SU-DHL-6 (cell line): Measurements from ENCODE around the gene FRAS1.

Experiments
- EZH2phosphoT487 ChIP-seq: fragments of 200-600 bp; sonication (generic), shearing (Covaris generic); conservative IDR thresholded peaks from 2 replicates; pipeline ENCODE4 v1.6.1; 2018; ENCODE audit warnings: mild to moderate bottlenecking, antibody characterized with exemption, low read length, moderate library complexity, mixed read lengths
- TF ChIP-seq, protein P1 (sequence below): fragments of 200-600 bp; sonication (generic); IDR thresholded peaks from one replicate; pipeline ENCODE4 v1.5.1; 2017; ENCODE audit warnings: antibody characterized with exemption, mild to moderate bottlenecking, low read length, moderate library complexity; ENCODE audit not compliant: insufficient read depth, poor library complexity, severe bottlenecking

DNA sequence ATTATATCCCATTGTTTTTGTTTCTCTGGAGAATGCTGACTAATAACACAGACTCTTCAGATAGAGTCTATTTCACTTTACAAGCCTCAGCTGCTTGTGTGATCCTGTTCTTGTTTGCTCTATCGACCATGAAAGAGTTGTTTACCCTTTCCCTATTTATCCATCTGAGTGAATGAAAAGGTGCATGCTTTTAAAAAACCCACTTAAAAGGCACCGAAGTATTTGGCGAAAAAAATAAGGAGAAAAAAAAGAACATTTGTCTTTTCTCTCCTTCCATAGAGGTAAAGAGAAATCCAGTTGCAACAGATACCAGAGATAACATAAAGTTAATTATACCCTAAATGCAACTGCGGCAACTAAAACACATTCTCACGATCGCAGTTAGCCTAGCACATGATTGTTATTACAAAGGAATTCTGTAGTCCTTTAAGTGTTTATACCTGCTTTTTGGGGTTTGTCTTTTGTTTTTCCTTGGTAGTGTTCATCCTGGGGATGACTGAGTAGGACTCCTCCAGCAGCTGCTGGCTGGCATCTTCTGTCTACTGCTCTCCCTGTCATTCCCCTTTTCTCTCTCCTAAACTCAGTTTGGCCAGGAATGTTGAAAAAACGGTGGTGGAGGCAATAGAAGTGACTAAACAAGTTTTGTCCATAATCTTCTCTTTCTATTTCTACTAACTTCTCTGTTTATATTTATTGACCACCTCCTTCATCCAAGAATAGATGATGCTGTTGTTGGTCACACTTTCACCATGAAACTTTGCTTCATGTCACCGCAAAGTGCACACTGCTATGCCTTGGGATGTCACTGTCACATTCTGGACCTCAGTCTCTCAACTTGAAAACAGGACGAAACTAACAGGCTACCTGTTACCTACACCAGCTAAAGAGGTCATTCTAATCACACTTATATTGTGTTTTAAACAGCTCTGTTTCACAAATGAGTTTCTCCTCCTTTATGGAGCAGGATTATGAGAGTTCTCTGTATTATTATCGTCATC is 41.9 kb upstream of the FRAS1 start:
- TF ChIP-seq, protein P1, sequence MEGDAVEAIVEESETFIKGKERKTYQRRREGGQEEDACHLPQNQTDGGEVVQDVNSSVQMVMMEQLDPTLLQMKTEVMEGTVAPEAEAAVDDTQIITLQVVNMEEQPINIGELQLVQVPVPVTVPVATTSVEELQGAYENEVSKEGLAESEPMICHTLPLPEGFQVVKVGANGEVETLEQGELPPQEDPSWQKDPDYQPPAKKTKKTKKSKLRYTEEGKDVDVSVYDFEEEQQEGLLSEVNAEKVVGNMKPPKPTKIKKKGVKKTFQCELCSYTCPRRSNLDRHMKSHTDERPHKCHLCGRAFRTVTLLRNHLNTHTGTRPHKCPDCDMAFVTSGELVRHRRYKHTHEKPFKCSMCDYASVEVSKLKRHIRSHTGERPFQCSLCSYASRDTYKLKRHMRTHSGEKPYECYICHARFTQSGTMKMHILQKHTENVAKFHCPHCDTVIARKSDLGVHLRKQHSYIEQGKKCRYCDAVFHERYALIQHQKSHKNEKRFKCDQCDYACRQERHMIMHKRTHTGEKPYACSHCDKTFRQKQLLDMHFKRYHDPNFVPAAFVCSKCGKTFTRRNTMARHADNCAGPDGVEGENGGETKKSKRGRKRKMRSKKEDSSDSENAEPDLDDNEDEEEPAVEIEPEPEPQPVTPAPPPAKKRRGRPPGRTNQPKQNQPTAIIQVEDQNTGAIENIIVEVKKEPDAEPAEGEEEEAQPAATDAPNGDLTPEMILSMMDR = no peak
- no peak for TF ChIP-seq EZH2phosphoT487
